CD4-positive, alpha-beta T cell treated with Interleukin-2 at 100 ng/mL for 4 hours (primary cell): ENCODE measurements around the gene AHRR.
A peak's percentile ranks its signal among the peaks of the same experiment; 100 is the strongest.
"Not testable (repeated sequence)": the region's sequence is repeated elsewhere in the genome, so short reads cannot be mapped to it uniquely, and the experiment has no call there.

Experiments
- DNase-seq: peaks from one replicate; pipeline ENCODE4 v3.0.0-alpha.2; 2020; ENCODE audit warnings: low spot score

Gene AHRR

DNA sequence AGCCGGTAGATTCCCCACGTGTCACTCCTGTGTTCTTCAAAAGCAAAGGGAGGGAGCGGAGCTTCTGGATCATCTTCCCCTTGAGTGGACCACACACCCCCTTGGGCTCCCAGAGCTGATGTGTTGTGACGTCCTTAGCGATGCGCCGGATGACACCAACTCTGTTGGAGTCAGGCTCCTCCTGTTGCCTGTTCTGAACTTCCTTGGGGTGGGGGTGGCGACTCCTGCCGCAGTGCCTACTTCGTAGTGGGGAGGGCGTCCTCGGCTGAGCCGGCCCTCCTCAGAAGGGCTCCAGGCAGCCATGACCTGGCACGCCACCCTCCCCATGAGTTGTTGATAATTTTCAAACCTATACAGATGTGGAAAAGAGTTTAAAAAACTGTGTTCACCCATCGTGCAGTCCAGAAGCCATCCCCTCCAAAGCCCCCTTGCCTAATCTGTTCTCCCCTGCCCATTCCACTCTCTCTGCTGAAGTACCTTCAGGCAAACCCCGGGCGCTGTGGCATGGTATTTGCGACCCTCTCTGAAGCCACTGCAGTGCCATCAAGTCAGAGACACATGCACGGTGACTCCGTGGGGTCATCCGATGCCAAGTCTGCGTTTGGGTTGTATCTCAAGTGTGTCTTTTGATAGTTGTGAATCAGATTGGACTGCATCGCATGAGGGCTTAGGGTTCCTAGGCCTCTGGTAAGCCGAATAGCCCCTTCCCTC is 138.2 kb downstream of the AHRR start:
- DNase-seq: no peak

DNA sequence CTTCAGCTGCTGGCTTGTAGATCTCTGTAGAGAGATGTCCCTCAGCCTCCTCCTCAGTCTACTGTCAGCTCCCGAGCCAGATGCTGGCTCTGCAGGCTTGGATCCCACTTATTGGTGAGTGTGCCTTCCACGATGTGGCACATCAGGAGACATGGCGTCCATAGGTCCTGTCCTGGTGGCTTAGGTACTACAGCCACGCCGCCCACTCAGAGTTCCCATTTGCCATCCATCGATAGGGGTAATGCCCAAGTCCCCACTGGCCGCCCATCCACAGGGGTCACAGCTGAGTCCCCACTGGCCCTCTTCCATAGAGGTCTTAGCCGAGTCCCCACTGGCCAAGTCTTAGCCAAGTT is 138.7 kb downstream of the AHRR start:
- DNase-seq: no peak

DNA sequence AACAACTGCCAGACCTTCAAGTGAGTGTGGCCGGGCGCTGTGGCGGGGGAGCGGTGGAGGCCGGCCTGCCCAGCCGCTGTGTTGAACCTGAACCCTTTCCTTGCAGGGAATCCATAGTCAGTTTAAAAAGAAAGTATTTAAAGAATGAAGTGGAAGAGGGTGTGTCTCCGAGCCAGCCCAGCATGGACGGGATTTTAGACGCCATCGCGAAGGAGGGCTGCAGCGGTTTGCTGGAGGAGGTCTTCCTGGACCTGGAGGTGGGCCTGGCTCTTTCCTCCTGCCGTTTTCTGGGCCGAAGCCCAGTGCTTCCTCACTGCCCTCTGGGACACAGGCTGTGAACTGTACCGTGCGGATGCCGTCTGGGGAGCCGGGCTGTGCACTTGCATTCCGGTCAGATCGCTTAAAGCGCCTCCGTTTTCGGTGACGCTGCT is 140.6 kb downstream of the AHRR start:
- DNase-seq: no peak

DNA sequence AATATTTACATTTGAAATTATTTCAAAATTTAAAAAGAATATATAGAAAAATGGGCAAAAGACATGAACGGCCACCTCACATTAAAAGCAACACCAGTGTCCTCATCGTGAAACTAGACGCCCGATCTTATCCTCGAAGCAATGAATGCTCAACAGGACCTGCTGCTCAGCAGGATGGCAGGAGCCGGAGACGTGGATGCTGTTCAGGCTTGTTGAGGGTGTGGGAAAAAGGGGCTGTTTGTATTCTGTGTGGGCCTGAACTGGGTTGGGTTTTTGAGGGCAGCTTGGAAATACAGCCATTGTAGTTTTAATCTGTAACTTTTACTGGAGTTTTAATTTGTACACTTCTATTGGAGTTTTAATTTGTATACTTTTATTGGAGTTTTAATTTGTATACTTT is 141.8 kb downstream of the AHRR start:
- DNase-seq: no peak

DNA sequence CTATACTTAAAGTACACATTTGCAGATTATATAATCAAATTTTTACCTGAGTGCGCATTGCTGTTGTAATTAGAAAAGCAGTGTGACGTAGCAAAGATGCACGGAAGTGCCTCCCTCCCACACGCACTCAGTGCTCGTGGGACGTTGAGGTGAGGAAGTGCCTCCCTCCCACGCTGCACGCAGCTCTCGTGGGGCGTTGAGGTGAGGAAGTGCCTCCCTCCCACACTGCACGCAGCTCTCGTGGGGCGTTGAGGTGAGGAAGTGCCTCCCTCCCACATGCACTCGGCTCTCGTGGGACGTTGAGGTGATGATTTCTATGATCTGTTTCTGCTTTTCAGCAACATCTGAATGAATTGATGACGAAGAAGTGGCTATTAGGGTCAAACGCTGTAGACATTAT is 142.4 kb downstream of the AHRR start:
- peak; percentile 69 for DNase-seq

DNA sequence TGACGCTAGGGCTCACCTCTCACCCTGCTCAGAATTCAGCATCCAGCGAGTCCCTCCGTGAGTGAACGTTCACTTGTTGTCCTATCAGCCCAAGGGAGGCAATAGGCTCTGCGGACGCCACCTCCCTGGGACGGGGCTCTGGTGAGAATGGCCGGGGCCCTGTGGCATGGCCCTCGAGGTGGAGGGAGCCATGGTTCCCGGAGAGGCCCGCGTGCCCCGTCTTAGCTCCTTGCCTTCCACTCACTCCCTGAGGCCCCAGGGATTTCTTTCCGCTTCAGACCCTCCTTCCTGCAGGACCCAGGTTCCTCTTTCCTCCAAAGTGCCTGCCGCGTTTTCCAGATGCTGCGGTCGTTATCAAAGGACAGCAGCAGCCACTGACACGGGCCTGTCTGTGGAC is 142.9 kb downstream of the AHRR start:
- no peak for DNase-seq

DNA sequence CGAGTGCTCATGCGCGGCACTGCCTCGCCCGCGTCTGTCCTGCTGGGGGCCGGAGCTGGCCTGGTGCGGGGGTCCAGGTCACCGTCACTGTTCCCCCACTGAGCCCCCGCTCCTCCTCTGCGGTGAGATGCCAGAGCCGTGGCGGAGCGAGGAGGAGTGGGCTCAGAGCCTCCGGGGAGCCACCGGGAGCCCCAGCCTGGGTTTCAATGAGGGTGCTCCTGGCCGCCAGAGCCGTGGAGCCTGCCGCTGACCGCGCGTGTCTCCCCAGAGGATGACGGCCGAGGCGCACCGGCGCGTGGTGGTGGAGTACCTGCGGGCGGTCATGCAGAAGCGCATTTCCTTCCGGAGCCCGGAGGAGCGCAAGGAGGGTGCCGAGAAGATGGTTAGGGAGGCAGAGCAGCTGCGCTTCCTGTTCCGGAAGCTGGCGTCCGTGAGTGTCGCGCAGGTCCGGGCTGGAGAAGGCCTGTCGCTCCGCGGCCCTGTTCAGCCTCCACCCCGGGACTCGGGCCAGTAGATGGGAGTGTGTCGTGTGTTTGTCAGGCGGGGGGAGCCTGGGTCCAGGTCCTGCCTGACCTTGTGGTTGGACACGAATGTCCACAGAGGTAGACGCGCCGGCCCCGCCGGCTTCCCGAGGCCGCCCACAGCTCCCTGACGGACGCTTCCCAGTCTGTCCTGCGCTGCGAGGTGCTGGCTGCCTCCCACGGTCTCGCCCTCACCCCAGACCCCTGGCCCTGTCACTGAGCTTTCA is 143.5 kb downstream of the AHRR start:
- no peak for DNase-seq

DNA sequence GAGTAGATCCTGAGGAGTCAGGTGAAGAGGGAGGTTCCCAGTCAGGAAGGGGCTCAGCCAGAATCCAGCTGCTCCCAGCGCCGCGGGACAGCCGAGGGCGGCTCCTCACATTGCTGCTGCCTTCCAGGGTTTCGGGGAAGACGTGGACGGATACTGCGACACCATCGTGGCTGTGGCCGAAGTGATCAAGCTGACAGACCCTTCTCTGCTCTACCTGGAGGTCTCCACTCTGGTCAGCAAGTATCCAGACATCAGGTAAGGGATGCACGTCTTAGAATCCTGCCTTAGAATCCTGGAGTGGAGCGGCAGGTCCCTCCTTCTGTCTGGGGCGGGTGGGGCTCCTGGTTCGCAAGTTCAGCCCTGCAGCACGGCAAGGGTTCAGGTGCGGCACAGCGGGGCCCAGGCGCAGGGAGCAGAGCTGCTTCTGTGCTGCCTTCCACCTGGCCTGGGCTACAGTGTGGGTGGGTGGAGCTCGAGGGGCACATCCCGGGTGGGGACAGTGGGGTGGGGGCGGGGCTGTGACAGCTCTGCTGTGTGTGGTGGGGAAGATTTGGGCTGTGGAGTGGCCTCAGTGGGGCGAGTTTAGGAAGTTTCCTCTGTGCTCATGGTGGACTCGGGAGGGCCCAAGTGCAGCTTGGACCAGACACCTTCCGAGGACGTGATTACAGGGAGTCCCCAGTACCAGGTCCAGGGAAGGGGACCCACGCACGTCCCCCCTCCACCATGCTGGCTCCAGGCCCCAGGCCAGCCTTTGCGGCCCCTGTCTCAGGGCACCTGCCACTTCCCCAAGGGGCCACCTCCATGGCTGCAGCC is 144.3 kb downstream of the AHRR start:
- DNase-seq: no peak

DNA sequence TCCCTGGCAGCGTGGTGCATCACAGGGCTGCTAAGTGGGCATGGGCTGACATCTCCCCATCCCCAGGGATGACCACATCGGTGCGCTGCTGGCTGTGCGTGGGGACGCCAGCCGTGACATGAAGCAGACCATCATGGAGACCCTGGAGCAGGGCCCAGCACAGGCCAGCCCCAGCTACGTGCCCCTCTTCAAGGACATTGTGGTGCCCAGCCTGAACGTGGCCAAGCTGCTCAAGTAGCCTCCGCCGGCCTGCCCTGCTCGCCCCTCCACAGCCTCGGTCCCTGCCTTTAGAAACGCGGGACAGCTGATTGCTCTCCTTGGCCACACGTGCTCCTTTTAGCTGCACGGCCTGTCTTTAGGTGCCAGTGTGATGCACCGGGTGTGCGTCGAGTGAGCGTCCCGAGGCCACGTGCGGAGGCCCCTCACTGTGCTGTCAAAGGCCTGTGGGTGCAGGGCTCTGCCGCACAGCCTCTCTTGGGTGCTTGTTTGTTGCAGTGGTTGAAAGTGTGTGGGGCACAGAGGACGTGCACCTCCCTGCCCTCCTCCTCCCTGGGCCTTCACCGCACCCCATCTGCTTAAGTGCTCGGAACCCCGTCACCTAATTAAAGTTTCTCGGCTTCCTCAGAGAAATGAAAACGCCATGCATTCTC is 145.3 kb downstream of the AHRR start:
- no peak for DNase-seq

DNA sequence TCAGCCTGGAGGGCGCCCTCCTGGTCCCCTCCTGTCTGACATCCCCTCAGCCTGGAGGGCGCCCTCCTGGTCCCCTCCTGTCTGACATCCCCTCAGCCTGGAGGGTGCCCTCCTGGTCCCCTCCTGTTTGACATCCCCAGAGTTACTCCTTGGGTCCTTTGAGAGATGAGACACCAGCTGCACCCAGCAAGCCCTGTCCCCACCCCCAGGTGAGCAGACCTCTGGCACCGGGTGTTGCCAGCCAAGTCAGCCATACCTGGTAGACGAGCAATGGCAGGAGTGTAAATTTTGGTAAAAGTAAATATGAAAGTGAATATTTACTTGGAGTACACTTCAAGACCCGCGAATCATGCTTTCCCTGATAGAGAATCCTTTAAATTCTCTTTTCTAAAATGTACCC is 146.9 kb downstream of the AHRR start:
- DNase-seq: no peak

DNA sequence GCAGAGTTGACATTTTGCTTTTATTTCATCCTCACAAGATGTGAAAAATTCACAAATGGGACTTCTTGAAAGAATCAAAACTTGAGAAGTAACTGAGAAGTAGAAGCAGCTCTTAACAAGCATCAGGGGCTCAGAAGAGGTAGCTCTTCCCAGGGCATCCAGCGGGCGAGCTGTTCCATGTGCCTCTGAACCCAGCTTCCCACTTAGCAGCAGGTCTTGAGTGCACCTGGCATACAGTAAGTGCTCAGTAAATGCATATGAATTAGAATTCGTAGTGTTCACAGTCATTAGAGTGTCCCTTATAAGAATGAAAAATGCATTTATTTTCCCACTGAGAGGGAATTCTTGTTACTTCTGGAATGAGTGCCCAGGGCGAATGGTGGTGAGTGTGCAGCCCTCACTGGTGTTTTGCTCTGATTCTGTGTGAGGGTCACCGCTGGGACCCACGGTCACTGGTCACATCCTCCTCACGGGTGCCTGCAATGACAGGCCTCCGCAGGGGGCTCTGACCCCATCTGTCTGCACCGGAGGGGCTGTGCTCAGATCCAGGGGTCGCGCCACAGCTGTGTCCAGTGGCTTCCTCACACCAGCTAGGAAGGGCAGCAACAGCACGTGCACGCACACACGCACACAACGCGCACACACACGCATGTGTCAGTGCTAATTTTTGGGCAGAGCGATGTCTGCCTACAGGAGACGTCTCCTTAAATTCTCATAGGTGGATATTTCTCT is 148.4 kb downstream of the AHRR start:
- no peak for DNase-seq

DNA sequence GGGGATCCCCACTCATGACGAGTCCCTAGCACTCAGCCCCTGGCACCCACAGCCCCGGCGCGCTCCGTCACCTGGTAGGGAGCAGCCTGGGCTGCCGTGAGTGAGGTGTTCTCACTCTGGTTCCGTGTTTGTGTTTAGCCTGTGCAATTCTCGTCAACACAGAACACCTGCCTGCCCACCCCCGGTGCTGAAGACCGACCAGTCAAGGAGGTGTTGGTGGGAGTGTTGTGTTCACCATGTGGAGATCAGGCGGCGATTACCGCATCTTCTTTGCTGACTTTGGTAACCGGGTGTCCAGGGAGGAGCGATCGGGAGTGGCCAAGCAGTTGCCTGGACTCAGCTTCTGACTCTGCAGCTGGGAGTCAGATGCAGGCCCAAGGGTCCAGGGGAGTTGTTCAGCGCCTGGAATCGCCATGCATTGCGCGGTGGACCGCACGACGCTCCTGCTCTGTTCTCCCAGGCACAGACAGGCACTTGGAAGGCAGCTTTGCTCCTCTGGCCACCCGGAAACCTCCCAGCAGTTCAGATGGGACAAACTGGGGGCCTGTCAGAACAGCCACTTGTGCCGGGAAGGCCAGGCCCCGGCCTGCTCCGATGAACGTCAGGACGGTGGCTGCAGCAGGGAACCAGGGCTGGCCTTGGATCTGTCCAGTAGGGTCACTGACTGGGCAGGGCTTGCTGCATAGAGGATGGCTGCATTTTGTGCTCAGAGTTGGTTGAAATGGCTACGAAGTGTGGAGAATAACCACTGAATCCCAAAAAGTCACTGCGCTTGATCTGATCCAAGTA is 149.6 kb downstream of the AHRR start:
- DNase-seq: no peak

DNA sequence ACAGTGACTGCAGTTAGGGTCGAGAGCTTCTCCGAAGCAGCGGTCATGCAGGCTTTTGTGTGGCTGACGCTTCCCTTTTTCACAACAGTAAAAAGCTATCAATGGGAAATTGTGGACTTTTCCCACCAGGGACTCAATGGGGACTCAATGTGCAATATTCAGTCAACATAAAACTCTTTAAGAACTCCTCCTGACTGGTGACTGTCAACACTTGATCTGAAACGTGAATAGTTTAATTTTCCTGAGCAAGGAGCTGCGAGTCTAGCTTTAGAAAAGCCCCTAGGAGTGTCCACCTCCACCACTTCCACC is 150.2 kb downstream of the AHRR start:
- DNase-seq: no peak

DNA sequence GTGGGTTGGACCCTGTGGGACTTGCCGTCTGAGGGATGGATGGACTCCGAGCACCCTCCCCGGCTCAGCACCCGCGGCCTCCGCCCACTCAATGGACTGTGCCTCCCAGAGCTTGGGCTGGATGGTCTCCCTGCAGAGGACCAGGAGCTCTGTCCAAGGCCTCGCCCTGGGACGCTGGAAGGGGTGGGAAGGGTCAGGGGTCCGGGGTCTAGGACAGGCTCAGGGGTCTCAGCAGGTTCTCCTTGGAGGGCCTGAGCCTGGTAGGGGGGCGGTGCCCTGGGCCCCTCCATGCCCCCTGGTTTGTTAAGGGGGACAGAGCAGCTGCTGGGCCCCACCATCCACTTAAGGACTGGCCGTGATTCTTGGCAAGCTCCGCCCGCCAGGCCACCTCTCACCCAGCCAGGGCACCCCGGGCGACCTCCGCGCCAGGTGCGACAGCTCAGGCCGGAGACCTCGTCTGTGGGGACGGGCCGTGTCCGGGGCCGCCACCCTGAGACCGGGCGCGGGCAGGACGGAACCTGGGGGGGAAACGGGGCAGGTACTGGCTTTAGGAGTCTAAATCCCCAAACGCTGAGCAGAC is 150.7 kb downstream of the AHRR start:
- DNase-seq: no peak

DNA sequence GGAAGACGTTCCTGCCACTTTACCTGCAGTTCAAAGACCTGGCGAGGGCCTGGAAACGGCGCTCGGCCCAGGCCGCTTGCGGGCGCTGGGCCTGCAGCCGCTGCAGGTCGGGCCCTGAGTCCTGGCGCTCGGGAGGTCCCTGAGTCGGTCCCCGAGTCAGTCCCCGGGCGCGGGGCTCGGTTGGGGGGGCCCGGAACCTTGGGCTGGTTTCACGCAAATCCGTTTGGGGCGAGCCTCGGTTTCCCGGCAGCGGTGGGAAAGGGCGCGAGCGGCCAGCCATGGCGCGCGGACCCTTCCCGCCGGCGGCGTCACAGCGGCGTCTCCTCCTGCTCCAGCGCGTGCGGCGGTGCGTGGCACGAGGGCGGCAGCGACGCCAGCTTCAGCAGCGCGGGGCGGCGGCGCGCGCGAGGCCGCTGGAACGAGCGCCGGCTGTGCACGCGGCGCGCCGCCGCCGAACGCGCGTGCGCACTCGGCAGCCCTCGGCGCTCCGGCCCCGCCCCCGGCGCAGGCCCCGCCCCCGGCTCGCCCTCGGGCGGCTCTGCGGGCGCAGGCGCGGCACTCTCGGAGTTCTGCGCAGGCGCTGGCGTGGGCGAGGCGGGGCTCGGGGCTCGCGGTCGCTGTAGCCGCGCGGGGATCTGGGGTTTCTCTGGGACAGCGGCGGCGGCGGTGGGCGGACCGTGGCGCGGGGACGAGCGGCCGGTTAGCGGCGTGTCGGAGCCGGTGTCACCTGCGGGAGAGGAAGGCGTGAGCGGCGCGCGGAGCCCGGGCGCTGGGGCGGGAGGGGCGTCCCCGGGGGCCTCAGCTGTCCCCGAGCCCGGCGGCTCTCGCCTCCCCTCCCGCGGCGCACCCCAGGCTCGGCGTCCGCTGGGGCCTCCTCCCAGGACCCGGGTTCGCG is 151.4 kb downstream of the AHRR start:
- DNase-seq: peak; percentile 84

DNA sequence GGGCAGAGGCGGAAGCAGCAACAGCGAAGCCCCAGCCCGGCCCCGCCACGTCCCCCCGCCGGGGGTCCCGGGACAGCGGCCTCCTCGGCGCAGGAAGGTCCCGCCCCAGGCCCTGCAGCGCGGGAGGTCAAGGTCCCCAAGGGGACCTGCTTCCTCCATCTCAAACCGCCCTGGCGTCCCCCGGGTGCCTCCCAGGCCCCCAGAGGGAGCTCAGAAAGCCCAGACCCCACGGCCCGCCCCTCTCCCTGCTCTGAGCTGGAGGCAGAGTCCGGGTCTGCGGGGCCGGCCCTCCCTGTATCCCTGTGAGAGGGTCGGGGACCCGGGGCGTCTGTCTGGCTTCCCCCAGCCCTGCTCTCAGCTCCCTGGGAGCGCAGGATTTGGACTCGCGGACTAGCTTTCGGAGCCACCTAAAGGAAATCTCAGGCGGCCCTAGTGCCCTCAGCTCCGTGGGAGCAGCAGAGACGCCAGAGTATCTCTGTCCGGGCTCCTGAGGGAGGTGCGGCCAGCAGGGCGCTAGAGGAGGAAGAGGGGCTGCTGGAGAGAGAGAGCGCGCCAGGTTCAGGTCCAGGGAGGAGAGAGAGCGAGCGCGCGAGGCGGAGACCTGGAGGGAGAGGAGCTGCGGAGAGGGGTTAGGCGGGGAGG is 152.2 kb downstream of the AHRR start:
- peak; percentile 15 for DNase-seq

DNA sequence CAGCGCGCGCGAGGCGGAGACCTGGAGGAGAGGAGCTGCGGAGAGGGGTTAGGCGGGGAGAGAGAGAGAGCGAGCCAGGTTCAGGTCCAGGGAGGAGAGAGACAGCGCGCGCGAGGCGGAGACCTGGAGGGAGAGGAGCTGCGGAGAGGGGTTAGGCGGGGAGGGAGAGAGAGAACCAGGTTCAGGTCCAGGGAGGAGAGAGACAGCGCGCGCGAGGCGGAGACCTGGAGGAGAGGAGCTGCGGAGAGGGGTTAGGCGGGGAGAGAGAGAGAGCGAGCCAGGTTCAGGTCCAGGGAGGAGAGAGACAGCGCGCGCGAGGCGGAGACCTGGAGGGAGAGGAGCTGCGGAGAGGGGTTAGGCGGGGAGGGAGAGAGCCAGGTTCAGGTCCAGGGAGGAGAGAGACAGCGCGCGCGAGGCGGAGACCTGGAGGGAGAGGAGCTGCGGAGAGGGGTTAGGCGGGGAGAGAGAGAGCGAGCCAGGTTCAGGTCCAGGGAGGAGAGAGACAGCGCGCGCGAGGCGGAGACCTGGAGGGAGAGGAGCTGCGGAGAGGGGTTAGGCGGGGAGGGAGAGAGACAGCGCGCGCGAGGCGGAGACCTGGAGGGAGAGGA is 152.8 kb downstream of the AHRR start:
- DNase-seq: not testable (repeated sequence)

DNA sequence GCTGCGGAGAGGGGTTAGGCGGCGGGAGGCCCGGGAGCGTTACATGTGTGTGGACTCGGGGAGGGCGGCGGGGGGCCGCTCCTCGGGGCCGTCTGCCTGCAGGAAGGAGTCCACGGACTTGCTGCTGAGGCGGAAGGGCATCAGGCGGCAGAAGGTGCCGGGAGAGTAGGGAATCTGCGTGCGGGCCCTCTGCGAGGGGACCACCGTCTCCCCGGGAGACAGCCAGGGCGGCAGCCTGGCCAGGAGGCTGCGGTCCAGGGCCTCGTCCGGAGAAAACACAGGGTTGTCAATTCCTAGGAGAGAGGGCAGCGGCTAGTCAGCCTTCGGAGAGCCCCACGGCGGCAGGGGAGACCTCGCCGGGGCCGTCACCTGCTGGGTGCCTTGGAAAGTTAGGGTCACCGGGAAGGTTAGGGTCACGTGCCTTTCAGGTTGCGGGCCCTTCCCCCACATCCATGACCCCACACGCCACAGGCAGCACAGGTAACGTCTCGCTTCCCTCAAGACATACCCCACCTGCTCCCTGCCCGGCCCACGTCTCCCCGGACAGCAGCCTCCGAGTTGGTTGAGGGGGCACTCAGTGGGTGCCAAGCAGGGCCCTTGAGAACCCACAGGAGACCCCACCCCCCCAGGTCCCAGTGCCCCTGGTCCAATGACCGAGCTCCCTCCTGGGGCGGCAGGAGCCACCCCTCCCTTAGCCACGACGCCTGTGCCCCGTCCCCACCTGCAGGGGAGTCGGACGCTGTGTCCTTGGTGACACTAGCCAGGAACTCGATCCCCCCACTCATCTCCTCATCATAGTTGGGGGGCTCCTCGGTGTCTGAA is 153.5 kb downstream of the AHRR start:
- no peak for DNase-seq
